Testis (tissue), 2 donors: ENCODE measurements around the gene PCDHGA12.
A peak's percentile ranks its signal among the peaks of the same experiment; 100 is the strongest.

Source experiments
- POLR2A ChIP-seq: fragments of 450-650 bp; IDR thresholded peaks from one replicate; pipeline ENCODE4 v1.6.1; 2017; ENCODE audit warnings: antibody characterized with exemption, mild to moderate bottlenecking, moderate library complexity
- TF ChIP-seq, protein P1 (sequence below), 3 experiments: fragments of 450-650 bp in 2 of 3; fragments of 200-600 bp in 1 of 3; sonication (generic) in 1 of 3; IDR thresholded peaks; one replicate each; pipeline ENCODE4 v1.5.1; 2016 to 2019; ENCODE audit warnings: antibody characterized with exemption in 3 of 3, mild to moderate bottlenecking in 2 of 3, moderate library complexity in 1 of 3

DNA sequence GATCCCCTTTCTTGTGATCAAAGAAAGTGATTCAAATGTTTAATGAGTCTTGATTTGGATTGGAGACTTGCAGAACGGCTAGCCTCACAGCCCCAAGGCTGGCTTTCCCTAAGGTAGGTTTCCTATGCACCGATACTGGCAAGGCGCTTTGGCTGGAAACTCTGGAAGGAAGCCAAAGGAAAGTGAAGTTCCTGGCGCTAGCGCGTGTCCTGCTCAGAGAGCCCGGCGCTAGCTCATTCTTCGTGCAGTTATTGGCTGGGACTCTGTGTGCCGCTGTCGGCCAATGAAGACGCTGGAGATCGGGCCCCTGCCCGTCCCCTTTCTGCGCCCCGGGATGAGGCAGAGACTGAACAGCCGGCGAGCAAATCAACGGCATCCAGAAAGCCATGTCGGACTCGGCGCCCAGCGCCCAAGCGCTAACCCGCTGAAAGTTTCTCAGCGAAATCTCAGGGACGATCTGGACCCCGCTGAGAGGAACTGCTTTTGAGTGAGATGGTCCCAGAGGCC, 45.4 kb downstream of the PCDHGA12 start, which contains the start of gene PCDHGC3:
- TF ChIP-seq, protein P1, sequence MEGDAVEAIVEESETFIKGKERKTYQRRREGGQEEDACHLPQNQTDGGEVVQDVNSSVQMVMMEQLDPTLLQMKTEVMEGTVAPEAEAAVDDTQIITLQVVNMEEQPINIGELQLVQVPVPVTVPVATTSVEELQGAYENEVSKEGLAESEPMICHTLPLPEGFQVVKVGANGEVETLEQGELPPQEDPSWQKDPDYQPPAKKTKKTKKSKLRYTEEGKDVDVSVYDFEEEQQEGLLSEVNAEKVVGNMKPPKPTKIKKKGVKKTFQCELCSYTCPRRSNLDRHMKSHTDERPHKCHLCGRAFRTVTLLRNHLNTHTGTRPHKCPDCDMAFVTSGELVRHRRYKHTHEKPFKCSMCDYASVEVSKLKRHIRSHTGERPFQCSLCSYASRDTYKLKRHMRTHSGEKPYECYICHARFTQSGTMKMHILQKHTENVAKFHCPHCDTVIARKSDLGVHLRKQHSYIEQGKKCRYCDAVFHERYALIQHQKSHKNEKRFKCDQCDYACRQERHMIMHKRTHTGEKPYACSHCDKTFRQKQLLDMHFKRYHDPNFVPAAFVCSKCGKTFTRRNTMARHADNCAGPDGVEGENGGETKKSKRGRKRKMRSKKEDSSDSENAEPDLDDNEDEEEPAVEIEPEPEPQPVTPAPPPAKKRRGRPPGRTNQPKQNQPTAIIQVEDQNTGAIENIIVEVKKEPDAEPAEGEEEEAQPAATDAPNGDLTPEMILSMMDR (IDR thresholded peaks at IDR 0.05): peak; percentile 6 to 35 (median 25)
- TF ChIP-seq POLR2A: no peak
